SHP77 (cell line): ENCODE results near the gene DPYSL5.

Experiments used
- DNase-seq, 2 experiments: peaks; one replicate each; lab custom pipeline; 2025; lab: John Stamatoyannopoulos, UW

Gene DPYSL5

GRCh38 chr2:26968001-26968400 is 120.1 kb downstream of the DPYSL5 start:
- no peak for DNase-seq

DNA sequence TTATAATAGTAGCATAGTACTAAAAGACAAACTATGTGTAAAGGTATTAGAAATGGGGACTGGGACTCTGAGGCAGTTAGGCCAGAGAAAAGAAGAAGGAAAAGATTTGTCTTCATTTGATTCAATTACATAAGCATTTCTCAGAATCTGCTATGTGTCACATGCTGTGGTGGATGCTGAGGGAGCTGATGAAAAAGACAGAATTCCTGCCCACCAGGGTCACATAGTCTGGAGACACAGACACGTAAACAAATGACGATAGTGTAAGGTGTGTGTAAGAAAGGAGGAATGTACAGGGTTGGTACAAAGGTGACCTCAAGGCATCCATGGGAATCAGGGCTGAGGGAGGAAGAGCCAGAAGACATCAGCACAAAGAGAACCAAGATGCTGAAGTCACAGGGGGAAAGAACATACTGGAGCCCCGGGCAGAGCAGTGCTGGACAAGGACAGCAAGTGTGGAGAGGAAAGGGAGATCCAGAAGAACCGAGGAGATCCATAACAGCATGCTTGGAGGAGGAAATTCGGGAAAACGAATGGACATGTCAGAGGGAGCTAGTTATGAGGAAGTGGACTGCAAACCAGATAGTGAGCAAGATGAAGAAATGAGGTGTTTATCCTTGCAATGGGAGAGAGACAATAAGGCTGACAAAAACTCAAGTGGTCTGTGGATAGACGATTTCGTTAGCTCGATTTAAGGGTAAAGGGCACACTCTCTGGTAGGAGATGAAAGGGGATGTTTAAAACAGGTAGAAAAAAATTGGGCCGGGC is 121.3 kb downstream of the DPYSL5 start:
- DNase-seq: no peak

GRCh38 chr2:26970244-26970927 is 122.5 kb downstream of the DPYSL5 start, which contains the start of gene MAPRE3:
MAPRE3 (plus strand) TSS chr2:26970637; CDS start chr2:27022219, 51,582 bp downstream.
- DNase-seq: peak; percentile 61 to 84

DNA sequence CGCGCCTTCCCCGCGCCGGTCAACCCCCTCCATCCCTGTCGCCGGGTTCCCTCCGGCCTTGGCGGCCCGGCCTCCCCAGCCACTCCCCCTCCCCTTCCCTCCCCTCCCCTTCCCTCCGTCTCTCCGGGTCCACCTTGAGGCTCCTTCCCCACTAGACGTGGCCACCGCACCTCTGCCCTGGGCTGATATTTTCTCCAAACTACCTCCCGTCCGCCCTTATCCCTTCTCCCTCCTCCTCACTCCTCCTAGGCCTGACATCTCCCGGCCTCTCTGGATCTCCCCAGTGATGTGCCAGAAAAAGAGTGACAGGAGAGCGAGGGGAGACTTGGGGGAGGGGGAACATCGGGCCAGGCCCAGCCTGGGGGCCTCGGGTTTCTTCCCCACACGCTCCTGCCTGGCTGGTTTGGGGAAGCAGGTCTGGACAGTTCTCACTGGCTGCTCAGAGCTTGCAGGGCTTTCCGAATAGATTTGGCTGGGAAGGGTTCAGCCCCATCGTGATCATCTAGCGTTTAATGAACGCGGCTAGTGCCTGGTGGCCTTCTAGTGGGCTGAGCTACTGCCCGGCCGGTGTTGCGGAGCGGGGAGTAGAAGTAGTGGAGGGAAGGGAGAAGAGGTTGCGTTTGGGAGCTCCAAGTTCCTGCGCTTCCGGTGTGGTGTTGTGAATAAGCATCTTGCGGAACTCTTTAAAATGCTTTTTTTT is 123.1 kb downstream of the DPYSL5 start:
- DNase-seq: peak; percentile 26 to 38

DNA sequence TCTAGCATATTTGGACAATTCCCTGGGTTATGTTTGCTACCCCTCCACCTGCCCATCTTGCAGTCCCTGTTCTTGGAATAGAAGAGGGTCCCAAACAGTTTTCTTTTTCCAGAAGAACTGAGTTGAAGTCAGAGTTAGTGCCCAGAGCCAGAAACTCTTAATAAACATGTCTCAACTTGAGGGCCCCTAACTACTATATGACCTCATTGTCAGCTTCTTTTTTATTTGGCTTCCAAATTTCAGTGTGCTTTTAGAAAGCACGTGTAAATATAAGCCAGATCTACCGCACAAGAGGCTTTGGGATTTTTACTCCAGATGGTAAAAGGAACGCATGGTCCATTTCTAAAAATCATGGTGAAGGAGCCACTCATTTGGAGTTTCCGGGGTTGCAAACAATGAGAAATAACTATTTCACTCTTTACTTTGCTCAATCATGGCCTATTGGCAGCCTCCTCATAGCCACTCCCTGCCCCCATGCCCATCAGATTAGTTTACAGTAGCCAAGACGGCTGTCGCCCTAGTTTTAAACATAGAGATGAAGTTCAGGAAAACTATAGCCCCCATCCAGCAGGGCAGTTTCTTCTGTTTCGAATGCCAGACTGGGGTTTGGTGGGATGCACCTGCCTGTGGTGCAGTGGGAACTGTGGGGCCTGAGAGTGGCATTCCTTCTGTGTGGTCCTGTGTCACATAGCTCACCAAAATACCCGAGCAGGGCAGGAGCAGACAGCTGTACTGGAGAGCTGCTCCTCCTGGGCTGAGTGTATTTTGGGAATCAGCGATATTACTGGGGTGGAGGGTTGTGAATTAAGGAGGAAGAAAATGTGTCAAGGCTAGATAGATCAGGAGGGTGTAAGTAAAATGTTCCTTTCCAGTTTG is 124.2 kb downstream of the DPYSL5 start:
- DNase-seq: no peak

GRCh38 chr2:26974352-26974751 is 126.4 kb downstream of the DPYSL5 start:
- no peak for DNase-seq

- no peak for DNase-seq
These were observed 127.2 kb downstream of the DPYSL5 start for GRCh38 chr2:26975102-26975501.

GRCh38 chr2:26975656-26976055 is 127.7 kb downstream of the DPYSL5 start:
- no peak for DNase-seq

DNA sequence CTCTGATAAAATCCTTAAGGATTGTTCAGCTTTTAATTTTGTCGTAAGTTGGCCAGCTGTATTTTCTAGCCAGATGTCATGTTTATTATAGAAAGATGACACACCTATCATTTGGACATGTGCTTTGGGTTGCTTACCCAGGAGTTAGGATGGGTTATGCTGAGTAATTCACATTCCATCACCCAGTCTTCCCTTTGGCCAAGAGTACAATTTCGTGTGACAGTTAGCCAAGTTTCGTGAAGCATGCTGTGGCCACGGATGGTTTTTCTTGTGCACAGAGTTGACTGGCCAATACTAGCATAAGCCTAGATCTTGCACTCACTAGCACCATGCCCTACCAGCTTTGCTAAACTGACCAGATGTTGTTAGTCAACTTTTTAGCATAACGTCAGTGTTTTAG is 128.3 kb downstream of the DPYSL5 start:
- DNase-seq: no peak

DNA sequence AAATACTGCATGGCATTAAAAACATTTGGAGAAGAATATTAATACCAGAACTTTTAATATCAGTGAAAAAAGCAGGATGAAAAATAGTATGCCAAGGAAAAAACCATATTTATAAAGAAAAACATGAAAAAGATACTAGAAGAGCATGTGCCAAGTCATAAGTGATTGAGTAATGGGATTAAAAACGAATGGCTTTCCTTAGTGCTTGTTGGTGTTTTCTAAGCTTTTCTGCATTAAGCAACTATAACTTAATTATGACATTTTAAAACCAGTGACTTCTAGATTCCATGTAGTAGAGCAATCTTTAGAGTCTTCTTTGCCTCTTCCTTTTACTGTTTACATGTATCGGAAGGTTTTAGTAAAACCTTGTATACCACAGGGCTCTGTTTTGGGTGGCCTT is 129.1 kb downstream of the DPYSL5 start:
- DNase-seq: no peak

DNA sequence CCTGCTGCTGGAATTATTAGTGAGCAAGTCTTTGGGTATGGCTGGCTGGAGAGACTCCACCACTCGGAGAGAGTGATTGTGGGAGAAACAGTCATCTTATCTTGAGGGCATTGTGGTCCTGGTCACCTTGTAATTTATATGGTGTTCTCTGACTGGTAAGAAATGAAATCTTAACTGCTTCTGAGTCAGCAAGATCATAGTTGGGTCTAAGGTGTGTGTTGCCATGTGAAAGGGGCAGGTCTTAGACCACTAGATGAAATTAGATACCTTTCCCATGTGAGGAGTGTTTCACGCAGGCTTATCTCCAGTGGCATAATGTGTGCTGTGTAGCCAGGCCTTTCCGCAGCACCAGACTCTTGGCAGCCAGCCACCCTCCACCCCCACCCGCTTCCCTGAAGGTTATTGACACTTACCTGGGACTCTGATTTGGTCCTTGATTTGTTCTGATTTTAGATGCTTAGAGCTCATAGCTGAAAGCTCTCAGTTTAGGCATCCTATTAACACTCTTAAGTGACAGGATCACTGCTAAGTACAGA is 130.2 kb downstream of the DPYSL5 start:
- DNase-seq: peak; percentile 7 to 23

- no peak for DNase-seq
These were observed 131.8 kb downstream of the DPYSL5 start for GRCh38 chr2:26979741-26980140.

- no peak for DNase-seq
These were observed 133.0 kb downstream of the DPYSL5 start for GRCh38 chr2:26980971-26981370.

- DNase-seq: peak; percentile 70 to 87
These were observed 134.3 kb downstream of the DPYSL5 start for GRCh38 chr2:26982102-26982742.

DNA sequence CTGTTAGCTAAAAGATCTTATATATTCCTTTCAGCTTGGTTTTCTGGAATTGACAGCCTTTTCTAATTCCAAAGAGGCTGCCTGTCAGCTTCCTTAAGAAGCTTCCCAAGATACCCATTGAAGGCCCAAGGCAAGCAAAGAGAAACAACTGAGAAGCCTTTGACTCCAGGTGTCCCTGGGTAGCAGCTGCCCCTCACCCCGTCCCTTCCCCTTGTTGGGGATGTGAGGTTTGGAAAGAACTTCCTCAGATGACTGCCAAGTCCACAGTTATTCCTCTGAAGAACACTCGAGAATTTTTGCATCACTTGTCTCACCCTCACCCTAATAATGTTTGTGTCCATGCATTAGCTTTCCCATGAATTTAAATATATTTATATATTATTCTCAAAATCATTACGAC is 135.8 kb downstream of the DPYSL5 start:
- no peak for DNase-seq

DNA sequence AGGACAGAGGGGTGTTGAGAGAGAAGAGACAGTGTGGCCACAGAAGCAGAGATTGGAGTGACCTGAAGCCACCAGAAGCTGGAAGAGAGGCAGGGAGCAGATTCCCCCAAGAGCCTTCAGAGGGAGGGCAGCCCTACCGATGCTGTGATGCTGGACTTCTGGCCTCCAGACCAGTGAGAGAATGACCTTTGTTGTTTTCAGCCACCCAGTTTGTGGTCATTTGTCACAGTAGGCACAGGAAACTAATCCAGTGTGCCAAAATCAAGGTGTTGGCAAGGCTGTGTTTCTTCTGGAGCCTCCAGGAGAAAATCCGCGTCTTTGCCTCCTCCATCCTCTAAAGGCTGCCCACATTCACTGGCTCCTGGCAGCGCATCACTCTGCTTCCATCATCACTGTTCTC is 137.9 kb downstream of the DPYSL5 start:
- no peak for DNase-seq

DNA sequence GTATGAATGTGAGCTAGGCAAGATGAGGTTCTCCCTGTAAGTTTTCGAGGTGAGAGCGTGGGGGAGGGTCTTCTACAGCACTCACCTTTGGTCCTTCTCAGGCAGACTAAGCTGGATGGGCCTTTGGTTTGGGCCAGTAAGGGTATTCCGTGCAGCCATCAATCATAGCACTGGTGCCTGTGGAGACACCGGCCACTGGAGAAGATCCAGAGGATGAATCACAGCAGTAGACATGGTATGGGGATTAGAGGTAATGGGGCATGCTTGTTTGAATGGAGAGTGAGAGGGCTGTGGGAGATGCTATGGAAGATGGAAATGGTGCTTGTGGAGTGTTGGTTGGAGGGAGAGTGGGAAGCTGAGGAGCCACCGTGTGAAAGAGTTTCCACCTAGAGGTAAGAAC is 138.6 kb downstream of the DPYSL5 start:
- no peak for DNase-seq

- DNase-seq: no peak
These were observed 140.3 kb downstream of the DPYSL5 start for GRCh38 chr2:26988058-26988860.

DNA sequence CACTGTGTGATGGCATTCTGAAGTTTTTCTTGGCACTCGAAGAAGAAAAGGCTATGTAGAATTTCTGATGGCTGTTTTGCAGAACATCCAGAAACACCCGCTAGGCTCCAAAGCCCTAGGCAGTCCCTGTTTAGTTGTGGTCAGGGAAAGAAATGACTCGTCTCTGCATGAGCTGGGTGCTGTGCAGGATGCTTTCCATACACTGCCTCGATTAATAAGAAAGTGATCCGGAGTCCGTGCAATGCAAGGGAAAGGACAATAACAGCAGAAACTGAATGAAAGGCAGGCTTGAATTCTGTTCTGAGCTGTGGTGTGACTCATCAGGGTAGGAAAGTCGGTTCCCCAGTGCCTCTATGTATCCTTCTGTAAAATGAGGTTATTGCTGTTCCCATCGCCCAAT is 141.2 kb downstream of the DPYSL5 start:
- no peak for DNase-seq

- DNase-seq: no peak
These were observed 143.8 kb downstream of the DPYSL5 start for GRCh38 chr2:26991717-26992116.
